Ectodermal cell (in vitro differentiated cells): Measurements from ENCODE around the gene VDR.

Experiments used
- H3K27ac ChIP-seq: 2 replicates; pipeline ENCODE4 v1.7.0; 2013; ENCODE audit warnings: mild to moderate bottlenecking, low read depth, low read length; ENCODE audit not compliant: insufficient read depth, poor library complexity, severe bottlenecking
- H3K27me3 ChIP-seq: 2 replicates; pipeline ENCODE4 v1.7.0; 2013; ENCODE audit warnings: mild to moderate bottlenecking, low read length; ENCODE audit not compliant: insufficient read depth, control insufficient read depth, poor library complexity, severe bottlenecking
- H3K36me3 ChIP-seq: one replicate; pipeline ENCODE4 v1.7.0; 2013; ENCODE audit warnings: low read length; ENCODE audit not compliant: control insufficient read depth, insufficient read depth
- H3K4me1 ChIP-seq: one replicate; pipeline ENCODE4 v1.7.0; 2013; ENCODE audit warnings: low read length; ENCODE audit not compliant: control insufficient read depth, insufficient read depth
- H3K4me3 ChIP-seq: 2 replicates; pipeline ENCODE4 v1.7.0; 2013; ENCODE audit warnings: low read depth, low read length, control low read depth; ENCODE audit not compliant: insufficient read depth
- H3K9me3 ChIP-seq: 2 replicates; pipeline ENCODE4 v1.7.0; 2013; ENCODE audit warnings: mild to moderate bottlenecking, low read length, moderate library complexity; ENCODE audit not compliant: control insufficient read depth
- WGBS, 2 experiments: methylation state at CpG; one replicate each; pipeline ENCODE4 v1.1.7; 2013; ENCODE audit warnings: missing lambda C conversion rate in 2 of 2; 5-methylcytosine and 5-hydroxymethylcytosine counted together

Gene VDR

GRCh38 chr12:47798382-47798948 is 106.3 kb downstream of the VDR start:
- Histone ChIP-seq H3K36me3 (no peaks in the 10 kb centered on the region), H3K4me1 (peaks cover 9% of the 10 kb centered on the region), H3K27me3 (no peaks in the 10 kb centered on the region), H3K9me3 (no peaks in the 10 kb centered on the region), H3K4me3 (no peak overlapping the region), H3K27ac (no peak overlapping the region)
- 90 to 92% methylated on average over 17 of the region's 17 CpGs for WGBS, 2 experiments

GRCh38 chr12:47797441-47797840 is 107.4 kb downstream of the VDR start:
- H3K9me3 ChIP-seq: no peaks in the 10 kb centered on the region
- no peaks in the 10 kb centered on the region for H3K36me3 ChIP-seq
- WGBS, 2 experiments: 86% methylated on average over 10 of the region's 10 CpGs
- H3K4me1 ChIP-seq: peaks cover 9% of the 10 kb centered on the region
- H3K27ac ChIP-seq: no peak overlapping the region
- H3K4me3 ChIP-seq: no peak overlapping the region
- H3K27me3 ChIP-seq: no peaks in the 10 kb centered on the region

- H3K27me3 ChIP-seq: no peaks in the 10 kb centered on the region
- no peak overlapping the region for H3K27ac ChIP-seq
- no peaks in the 10 kb centered on the region for H3K36me3 ChIP-seq
- H3K9me3 ChIP-seq: no peaks in the 10 kb centered on the region
- WGBS, 2 experiments: 94 to 95% methylated on average over 22 of the region's 22 CpGs
- H3K4me1 ChIP-seq: peaks cover 4% of the 10 kb centered on the region
- H3K4me3 ChIP-seq: no peak overlapping the region
These were observed 108.9 kb downstream of the VDR start for GRCh38 chr12:47795814-47796411.

GRCh38 chr12:47795121-47795813 is 109.5 kb downstream of the VDR start:
- H3K9me3 ChIP-seq: no peaks in the 10 kb centered on the region
- WGBS, 2 experiments: 94 to 95% methylated on average over 21 of the region's 21 CpGs
- no peaks in the 10 kb centered on the region for H3K36me3 ChIP-seq
- no peaks in the 10 kb centered on the region for H3K27me3 ChIP-seq
- H3K27ac ChIP-seq: no peak overlapping the region
- no peak overlapping the region for H3K4me3 ChIP-seq
- H3K4me1 ChIP-seq: peaks cover 4% of the 10 kb centered on the region

- H3K4me1 ChIP-seq: peaks cover 4% of the 10 kb centered on the region
- no peaks in the 10 kb centered on the region for H3K36me3 ChIP-seq
- H3K4me3 ChIP-seq: no peak overlapping the region
- no peaks in the 10 kb centered on the region for H3K27me3 ChIP-seq
- no peaks in the 10 kb centered on the region for H3K9me3 ChIP-seq
- 95 to 97% methylated on average over 9 of the region's 9 CpGs for WGBS, 2 experiments
- no peak overlapping the region for H3K27ac ChIP-seq
These were observed 110.1 kb downstream of the VDR start for GRCh38 chr12:47794679-47795078.

- Histone ChIP-seq H3K27me3 (no peaks in the 10 kb centered on the region), H3K36me3 (peaks cover 2% of the 10 kb centered on the region), H3K9me3 (no peaks in the 10 kb centered on the region), H3K4me3 (no peak overlapping the region), H3K27ac (no peak overlapping the region), H3K4me1 (no peaks in the 10 kb centered on the region)
- 94% methylated on average over 15 of the region's 15 CpGs for WGBS, 2 experiments
These were observed 111.6 kb downstream of the VDR start for GRCh38 chr12:47793015-47793681.

- H3K27me3 ChIP-seq: no peaks in the 10 kb centered on the region
- H3K4me3 ChIP-seq: no peak overlapping the region
- 94 to 96% methylated on average over 16 of the region's 16 CpGs for WGBS, 2 experiments
- H3K4me1 ChIP-seq: no peaks in the 10 kb centered on the region
- no peak overlapping the region for H3K27ac ChIP-seq
- H3K36me3 ChIP-seq: peaks cover 7% of the 10 kb centered on the region
- no peaks in the 10 kb centered on the region for H3K9me3 ChIP-seq
These were observed 112.9 kb downstream of the VDR start for GRCh38 chr12:47791874-47792273.
